ENCODE results near the gene TBL1X.

TBL1X gene

GRCh38 chrX:9724711-9725110 is 259.9 kb downstream of the TBL1X start:
- Histone ChIP-seq H2AFZ (ENCODE audit: low read depth, low read length) (no peak overlapping the region), H3K4me1 (ENCODE audit: insufficient read depth, low read length) (peaks cover 5% of the 10 kb centered on the region), H3K4me3 (ENCODE audit: low read length) (no peak overlapping the region), H3K36me3 (ENCODE audit: insufficient read depth, low read length) (no peaks in the 10 kb centered on the region), H3K9me3 (ENCODE audit: low read length) (peaks cover 9% of the 10 kb centered on the region), H3K27me3 (ENCODE audit: insufficient read depth, low read length) (no peaks in the 10 kb centered on the region)

GRCh38 chrX:9728261-9728660 is 263.4 kb downstream of the TBL1X start:
- Histone ChIP-seq H2AFZ (ENCODE audit: low read depth, low read length) (no peak overlapping the region), H3K36me3 (ENCODE audit: insufficient read depth, low read length) (no peaks in the 10 kb centered on the region), H3K4me3 (ENCODE audit: low read length) (no peak overlapping the region), H3K4me1 (ENCODE audit: insufficient read depth, low read length) (peaks cover 5% of the 10 kb centered on the region), H3K27me3 (ENCODE audit: insufficient read depth, low read length) (no peaks in the 10 kb centered on the region), H3K9me3 (ENCODE audit: low read length) (peaks cover 8% of the 10 kb centered on the region)

GRCh38 chrX:9729171-9729885 is 264.5 kb downstream of the TBL1X start:
- Histone ChIP-seq H3K27me3 (ENCODE audit: insufficient read depth, low read length) (no peaks in the 10 kb centered on the region), H3K9me3 (ENCODE audit: low read length) (peaks cover 8% of the 10 kb centered on the region), H3K4me3 (ENCODE audit: low read length) (no peak overlapping the region), H2AFZ (ENCODE audit: low read depth, low read length) (no peak overlapping the region), H3K36me3 (ENCODE audit: insufficient read depth, low read length) (no peaks in the 10 kb centered on the region), H3K4me1 (ENCODE audit: insufficient read depth, low read length) (peaks cover 5% of the 10 kb centered on the region)

- Histone ChIP-seq H3K27me3 (ENCODE audit: insufficient read depth, low read length) (no peaks in the 10 kb centered on the region), H3K4me1 (ENCODE audit: insufficient read depth, low read length) (peaks cover 5% of the 10 kb centered on the region), H2AFZ (ENCODE audit: low read depth, low read length) (no peak overlapping the region), H3K4me3 (ENCODE audit: low read length) (no peak overlapping the region), H3K36me3 (ENCODE audit: insufficient read depth, low read length) (no peaks in the 10 kb centered on the region), H3K9me3 (ENCODE audit: low read length) (peaks cover 8% of the 10 kb centered on the region)
Observed at GRCh38 chrX:9730078-9730477, 265.2 kb downstream of the TBL1X start.

- Histone ChIP-seq H3K4me1 (ENCODE audit: insufficient read depth, low read length) (peaks cover 5% of the 10 kb centered on the region), H3K9me3 (ENCODE audit: low read length) (peaks cover 8% of the 10 kb centered on the region), H2AFZ (ENCODE audit: low read depth, low read length) (no peak overlapping the region), H3K36me3 (ENCODE audit: insufficient read depth, low read length) (no peaks in the 10 kb centered on the region), H3K4me3 (ENCODE audit: low read length) (no peak overlapping the region), H3K27me3 (ENCODE audit: insufficient read depth, low read length) (no peaks in the 10 kb centered on the region)
Observed at GRCh38 chrX:9730752-9731151, 265.9 kb downstream of the TBL1X start.

- Histone ChIP-seq H3K9me3 (ENCODE audit: low read length) (peaks cover 3% of the 10 kb centered on the region), H3K27me3 (ENCODE audit: insufficient read depth, low read length) (no peaks in the 10 kb centered on the region), H2AFZ (ENCODE audit: low read depth, low read length) (no peak overlapping the region), H3K4me3 (ENCODE audit: low read length) (no peak overlapping the region), H3K4me1 (ENCODE audit: insufficient read depth, low read length) (no peaks in the 10 kb centered on the region), H3K36me3 (ENCODE audit: insufficient read depth, low read length) (no peaks in the 10 kb centered on the region)
Observed at GRCh38 chrX:9737363-9737762, 272.5 kb downstream of the TBL1X start.

- no peaks in the 10 kb centered on the region for H3K4me1 ChIP-seq (ENCODE audit: insufficient read depth, low read length)
- no peaks in the 10 kb centered on the region for H3K36me3 ChIP-seq (ENCODE audit: insufficient read depth, low read length)
- H3K4me3 ChIP-seq (ENCODE audit: low read length): no peak overlapping the region
- no peak overlapping the region for H2AFZ ChIP-seq (ENCODE audit: low read depth, low read length)
- H3K27me3 ChIP-seq (ENCODE audit: insufficient read depth, low read length): no peaks in the 10 kb centered on the region
- H3K9me3 ChIP-seq (ENCODE audit: low read length): peaks cover under 1% of the 10 kb centered on the region
Observed at GRCh38 chrX:9738151-9738550, 273.3 kb downstream of the TBL1X start.

- Histone ChIP-seq H3K9me3 (ENCODE audit: low read length) (no peaks in the 10 kb centered on the region), H3K27me3 (ENCODE audit: insufficient read depth, low read length) (no peaks in the 10 kb centered on the region), H2AFZ (ENCODE audit: low read depth, low read length) (no peak overlapping the region), H3K4me3 (ENCODE audit: low read length) (no peak overlapping the region), H3K4me1 (ENCODE audit: insufficient read depth, low read length) (no peaks in the 10 kb centered on the region), H3K36me3 (ENCODE audit: insufficient read depth, low read length) (no peaks in the 10 kb centered on the region)
Observed at GRCh38 chrX:9739130-9739529, 274.3 kb downstream of the TBL1X start.

GRCh38 chrX:9745417-9746115 is 280.7 kb downstream of the TBL1X start:
- Histone ChIP-seq H3K36me3 (ENCODE audit: insufficient read depth, low read length) (no peaks in the 10 kb centered on the region), H3K9me3 (ENCODE audit: low read length) (no peaks in the 10 kb centered on the region), H3K27me3 (ENCODE audit: insufficient read depth, low read length) (no peaks in the 10 kb centered on the region), H3K4me1 (ENCODE audit: insufficient read depth, low read length) (peaks cover 25% of the 10 kb centered on the region), H3K4me3 (ENCODE audit: low read length) (no peak overlapping the region), H2AFZ (ENCODE audit: low read depth, low read length) (no peak overlapping the region)

GRCh38 chrX:9746148-9746888 is 281.5 kb downstream of the TBL1X start:
- H3K4me3 ChIP-seq (ENCODE audit: low read length): no peak overlapping the region
- H3K27me3 ChIP-seq (ENCODE audit: insufficient read depth, low read length): no peaks in the 10 kb centered on the region
- no peaks in the 10 kb centered on the region for H3K9me3 ChIP-seq (ENCODE audit: low read length)
- H2AFZ ChIP-seq (ENCODE audit: low read depth, low read length): no peak overlapping the region
- H3K4me1 ChIP-seq (ENCODE audit: insufficient read depth, low read length): peaks cover 25% of the 10 kb centered on the region
- no peaks in the 10 kb centered on the region for H3K36me3 ChIP-seq (ENCODE audit: insufficient read depth, low read length)

- Histone ChIP-seq H3K9me3 (ENCODE audit: low read length) (no peaks in the 10 kb centered on the region), H3K4me3 (ENCODE audit: low read length) (no peak overlapping the region), H3K4me1 (ENCODE audit: insufficient read depth, low read length) (peaks cover 25% of the 10 kb centered on the region), H2AFZ (ENCODE audit: low read depth, low read length) (no peak overlapping the region), H3K36me3 (ENCODE audit: insufficient read depth, low read length) (no peaks in the 10 kb centered on the region), H3K27me3 (ENCODE audit: insufficient read depth, low read length) (no peaks in the 10 kb centered on the region)
Observed at GRCh38 chrX:9747644-9748043, 282.8 kb downstream of the TBL1X start.

GRCh38 chrX:9749146-9749692 is 284.4 kb downstream of the TBL1X start:
- Histone ChIP-seq H3K9me3 (ENCODE audit: low read length) (no peaks in the 10 kb centered on the region), H3K27me3 (ENCODE audit: insufficient read depth, low read length) (no peaks in the 10 kb centered on the region), H3K4me3 (ENCODE audit: low read length) (no peak overlapping the region), H3K36me3 (ENCODE audit: insufficient read depth, low read length) (no peaks in the 10 kb centered on the region), H3K4me1 (ENCODE audit: insufficient read depth, low read length) (peaks cover 25% of the 10 kb centered on the region), H2AFZ (ENCODE audit: low read depth, low read length) (no peak overlapping the region)

- Histone ChIP-seq H3K9me3 (ENCODE audit: low read length) (peaks cover 2% of the 10 kb centered on the region), H3K27me3 (ENCODE audit: insufficient read depth, low read length) (no peaks in the 10 kb centered on the region), H3K4me3 (ENCODE audit: low read length) (no peak overlapping the region), H3K36me3 (ENCODE audit: insufficient read depth, low read length) (no peaks in the 10 kb centered on the region), H3K4me1 (ENCODE audit: insufficient read depth, low read length) (no peaks in the 10 kb centered on the region), H2AFZ (ENCODE audit: low read depth, low read length) (no peak overlapping the region)
Observed at GRCh38 chrX:9757366-9757765, 292.5 kb downstream of the TBL1X start.
